NOMO-1 (cell line): ENCODE results near the gene CUL7.

Experiments used
- DNase-seq, 2 experiments: peaks; one replicate each; lab custom pipeline; 2025; ENCODE audit not compliant: unreplicated experiment in 2 of 2; lab: John Stamatoyannopoulos, UW

CUL7 gene

DNA sequence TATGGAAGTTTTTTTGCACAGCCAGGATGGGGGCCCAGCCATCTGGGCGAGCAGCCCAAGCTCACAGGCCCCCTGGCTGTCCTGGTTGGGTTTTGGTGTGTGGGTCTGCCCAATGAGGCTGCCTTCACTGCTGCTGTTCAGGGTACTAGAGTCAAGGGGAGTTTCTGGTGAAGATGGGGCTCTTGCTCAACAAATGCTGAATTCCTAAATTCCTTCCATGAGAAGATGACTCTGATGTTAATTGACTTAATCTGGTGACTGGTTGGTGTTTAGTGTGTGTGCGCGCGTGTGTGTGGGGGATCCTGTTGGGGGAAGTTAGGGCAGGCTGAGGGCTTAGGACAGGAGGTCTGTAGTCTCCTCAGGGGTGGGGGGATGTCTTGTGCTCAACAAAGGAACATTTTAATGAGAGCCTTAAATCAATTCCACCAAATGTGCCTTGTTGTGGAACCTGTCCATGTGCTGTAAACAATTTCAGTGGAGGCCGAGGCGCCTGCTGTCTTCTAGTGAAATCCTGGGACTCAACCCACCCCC, 24.4 kb upstream of the CUL7 start:
- no peak for DNase-seq

DNA sequence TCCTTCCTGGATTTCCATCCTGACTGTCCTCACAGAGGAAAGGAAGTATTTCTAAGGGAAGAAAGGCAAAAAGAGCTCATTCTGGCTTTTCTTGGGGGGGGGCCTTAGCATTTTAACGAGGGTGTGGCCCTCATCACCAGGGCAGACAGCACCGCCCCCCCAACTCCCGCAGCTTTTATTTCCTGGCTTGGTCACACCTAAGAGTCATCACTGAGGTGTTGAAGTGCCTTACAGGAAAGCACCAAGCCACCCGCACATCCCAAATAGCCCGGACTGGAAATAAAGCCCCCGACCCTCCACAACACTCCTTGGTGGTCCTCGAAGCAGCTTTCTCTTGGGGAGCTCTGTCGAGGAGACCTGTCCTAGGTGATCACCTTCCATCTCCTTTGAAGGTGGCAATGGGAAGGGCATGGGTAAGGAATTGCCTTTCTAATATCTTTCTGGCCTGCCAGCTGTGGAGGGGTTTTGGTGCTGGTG, 23.7 kb upstream of the CUL7 start:
- DNase-seq = no peak

DNA sequence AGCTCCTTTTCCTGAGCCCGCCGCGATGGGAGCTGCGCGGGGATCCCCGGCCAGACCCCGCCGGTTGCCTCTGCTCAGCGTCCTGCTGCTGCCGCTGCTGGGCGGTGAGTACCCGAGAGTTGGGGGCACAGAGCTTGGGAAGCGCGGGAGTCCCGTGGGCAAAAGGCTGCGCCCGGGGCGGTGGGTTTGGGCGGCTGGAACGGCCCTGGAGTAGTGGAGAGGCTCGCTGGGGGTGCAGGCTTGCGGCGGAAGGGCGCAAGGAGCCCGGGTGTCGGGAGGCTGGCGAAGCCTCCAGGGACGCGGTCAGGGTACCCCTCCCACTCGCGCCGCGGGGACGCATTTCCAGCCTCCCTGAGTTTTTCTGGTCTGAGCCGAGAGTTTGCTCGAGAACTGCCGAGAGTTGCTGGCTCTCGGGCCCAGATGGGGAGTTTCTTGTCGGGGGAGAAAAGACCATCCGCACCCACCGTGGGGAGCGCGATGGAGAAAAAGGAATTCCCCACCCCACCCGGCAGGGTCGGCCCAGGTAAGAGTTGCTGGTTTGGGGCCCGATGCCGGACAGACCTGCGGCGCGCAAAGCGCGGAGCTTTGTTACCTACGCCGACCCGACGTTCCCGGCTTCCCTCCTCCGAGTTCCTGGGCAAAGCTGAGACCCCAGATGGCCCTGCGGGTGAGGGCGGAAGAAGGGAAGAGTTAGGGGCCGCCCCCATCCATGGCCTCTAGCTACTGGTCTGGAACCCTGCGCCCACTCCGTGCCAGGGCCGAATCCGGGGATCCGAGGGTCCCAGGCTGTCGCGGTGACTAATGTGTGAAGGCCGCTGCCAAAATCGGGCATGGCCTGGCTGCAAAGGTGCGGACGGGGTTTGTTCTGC, 23.0 kb upstream of the CUL7 start:
- no peak for DNase-seq

DNA sequence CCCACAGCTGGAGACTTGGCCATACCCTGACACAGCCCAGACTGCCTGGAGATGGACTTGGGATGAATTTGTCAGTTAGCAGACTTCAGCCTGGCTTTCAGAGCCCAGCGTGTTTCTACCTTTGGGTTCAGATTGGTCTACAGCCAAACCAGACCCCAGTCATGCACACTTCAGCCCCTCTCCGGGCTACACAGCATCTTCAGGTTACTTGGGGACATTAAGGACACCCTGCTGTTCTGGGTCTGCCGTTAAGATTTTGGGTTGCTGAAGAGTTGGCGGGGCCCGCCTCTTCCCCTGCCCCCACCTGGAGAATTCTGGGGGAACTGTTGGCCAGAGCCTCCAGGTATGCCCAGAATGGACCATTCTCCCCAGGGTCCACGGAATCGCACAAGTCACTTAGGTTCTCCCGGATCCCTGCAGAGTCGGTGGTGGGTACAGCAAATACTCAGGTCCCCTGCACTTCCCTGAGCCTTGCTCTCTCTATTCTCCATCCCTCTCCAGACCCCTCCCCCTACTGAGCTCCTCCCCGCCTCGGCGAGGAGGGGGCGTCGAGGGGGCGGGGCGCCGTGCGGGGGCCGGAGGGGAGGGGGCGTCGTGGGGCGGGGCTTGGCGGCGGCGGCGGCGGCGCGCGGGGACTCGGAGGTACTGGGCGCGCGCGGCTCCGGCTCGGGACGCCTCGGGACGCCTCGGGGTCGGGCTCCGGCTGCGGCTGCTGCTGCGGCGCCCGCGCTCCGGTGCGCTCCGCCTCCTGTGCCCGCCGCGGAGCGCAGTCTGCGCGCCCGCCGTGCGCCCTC, 22.2 kb upstream of the CUL7 start, which contains the start of gene PTK7:
Gene PTK7 (plus strand): TSS at position 645 of the 794 bp plus-strand sequence. CDS start 175 bp downstream, outside the sequence.
- peak in 1 of 2 experiments; percentile 21 for DNase-seq

DNA sequence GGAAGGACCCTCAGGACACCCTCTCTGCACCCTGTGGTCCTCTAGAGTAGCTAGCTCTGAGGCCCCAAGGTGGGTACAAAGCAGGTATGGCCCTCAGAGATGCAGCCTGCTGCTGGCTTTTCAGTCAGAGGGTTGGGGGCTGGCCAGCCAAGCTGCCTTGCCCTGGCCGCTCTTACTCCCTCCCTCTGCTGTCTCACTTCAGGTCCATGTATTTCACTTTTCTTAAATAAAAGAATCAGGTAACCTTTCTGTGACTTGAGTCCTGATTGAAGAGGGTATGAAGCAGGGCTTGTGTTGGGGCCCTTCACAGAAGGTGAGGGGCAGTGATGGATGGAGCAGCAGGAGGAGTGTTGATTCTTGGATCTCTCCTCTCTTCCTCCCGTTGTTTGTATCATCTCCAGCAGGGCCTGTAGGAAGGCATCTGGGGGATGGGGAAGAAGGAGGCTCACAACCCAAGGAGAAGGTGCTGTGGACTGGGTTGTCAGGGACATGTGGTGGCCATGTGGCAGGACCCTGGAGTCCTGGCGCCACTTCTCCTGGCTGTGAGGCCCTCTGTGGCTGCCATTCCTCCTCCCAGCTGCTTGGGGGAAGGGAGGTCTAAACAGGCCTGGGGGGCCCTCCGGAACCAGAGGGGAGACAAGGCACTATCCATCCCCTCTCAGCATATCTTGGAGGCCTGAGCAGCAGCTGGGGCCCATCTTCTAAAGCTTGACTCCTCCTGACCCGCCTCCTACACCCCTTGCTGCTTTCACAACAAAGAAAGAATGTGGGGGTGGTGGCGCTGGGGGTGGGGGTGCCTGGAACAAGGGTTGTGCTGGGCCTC, 21.4 kb upstream of the CUL7 start:
- DNase-seq = no peak

DNA sequence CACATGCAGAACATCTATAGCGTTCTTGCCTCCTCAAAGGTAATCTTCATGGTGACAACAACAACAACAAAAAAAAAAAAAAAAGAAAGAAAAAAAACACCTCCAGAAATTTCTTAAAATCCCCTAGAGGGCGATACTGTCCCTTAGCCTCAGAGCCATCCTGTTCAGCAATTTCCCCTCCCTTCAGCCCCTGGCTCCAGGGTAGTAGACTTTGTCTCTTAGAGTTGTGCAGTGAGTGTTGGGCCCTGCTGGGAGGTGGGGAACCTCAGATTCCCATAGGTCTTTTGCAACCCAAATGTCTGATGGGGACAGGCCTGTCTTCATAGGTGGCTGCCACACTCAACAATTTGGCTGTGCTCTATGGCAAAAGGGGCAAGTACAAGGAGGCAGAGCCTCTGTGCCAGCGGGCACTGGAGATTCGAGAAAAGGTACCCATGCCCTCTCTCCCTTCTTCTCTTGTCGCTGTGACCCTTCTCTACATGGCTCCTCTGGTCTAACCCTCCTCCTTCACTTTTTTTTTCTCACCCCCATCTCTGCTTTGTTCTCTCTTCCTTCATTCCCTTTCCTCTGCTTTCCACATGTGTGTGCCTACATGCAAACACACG, 16.5 kb upstream of the CUL7 start:
- peak in 1 of 2 experiments; percentile 20 for DNase-seq

DNA sequence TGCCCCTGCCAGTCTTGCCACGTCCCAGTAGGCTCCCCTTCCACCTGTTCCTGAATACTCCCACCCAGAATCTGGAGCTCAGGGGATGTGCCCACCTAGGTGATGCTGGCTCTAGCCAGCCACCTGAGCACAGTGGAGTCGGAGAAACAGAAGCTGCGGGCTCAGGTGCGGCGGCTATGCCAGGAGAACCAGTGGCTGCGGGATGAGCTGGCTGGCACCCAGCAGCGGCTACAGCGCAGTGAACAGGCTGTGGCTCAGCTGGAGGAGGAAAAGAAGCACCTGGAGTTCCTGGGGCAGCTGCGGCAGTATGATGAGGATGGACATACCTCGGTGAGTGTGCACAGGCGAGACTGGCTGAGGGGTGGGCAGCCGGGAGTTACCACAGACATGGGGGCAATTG, 9.2 kb upstream of the CUL7 start:
- DNase-seq = no peak

DNA sequence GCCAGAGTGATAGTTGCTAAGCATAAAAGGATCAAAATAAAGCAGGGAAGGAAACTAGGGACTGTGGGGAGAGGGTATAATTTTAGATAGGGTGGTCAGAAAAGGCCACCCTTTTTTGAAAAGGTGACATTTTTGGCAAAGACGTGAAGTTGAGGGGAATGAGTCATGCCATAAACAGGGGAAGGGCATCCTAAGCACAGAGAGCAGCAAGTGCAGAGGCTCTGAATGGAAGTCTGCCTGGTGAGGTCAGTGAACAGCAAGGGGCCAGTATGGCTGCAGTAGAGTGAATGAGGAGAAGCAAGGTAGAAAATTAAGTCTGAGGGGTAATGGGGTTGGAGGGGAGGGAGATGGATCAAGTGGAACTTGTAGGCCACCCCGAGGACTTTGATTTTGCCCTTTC, 8.2 kb upstream of the CUL7 start:
- no peak for DNase-seq

DNA sequence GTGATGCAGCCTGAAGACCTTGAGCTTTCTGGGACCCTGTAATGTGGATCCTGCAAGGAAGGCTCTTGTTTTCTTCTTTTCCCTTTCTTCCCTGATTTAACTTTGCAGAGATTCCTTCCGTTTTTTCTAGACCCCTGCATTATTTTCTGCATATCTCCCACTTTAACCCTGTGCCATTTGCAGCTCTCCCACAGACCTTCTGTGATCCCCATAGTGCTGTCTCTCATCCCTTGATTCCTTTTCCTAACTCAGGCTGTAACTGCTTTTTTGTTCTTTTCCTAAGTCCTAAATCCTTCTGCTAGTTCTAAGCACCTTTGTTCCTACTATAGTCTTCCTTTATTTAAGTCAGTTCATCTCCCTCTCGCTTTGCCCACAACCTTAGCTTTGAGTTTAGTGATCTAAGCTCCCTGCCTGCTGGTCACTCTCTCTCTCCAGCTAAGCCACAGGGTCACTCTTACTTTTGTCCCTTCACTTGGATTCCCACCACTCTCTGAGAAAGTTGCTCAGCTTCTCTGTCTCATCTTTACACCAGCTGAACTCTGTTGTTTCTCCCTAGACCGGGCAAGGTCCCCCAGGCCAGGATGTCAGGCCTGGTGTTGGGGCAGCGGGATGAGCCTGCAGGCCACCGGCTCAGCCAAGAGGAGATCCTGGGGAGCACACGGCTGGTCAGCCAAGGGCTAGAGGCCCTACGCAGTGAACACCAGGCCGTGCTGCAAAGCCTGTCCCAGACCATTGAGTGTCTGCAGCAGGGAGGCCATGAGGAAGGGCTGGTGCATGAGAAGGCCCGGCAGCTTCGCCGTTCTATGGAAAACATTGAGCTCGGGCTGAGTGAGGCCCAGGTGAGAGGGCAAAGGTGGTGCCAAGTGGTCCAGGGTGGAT, 7.3 kb upstream of the CUL7 start:
- no peak for DNase-seq

DNA sequence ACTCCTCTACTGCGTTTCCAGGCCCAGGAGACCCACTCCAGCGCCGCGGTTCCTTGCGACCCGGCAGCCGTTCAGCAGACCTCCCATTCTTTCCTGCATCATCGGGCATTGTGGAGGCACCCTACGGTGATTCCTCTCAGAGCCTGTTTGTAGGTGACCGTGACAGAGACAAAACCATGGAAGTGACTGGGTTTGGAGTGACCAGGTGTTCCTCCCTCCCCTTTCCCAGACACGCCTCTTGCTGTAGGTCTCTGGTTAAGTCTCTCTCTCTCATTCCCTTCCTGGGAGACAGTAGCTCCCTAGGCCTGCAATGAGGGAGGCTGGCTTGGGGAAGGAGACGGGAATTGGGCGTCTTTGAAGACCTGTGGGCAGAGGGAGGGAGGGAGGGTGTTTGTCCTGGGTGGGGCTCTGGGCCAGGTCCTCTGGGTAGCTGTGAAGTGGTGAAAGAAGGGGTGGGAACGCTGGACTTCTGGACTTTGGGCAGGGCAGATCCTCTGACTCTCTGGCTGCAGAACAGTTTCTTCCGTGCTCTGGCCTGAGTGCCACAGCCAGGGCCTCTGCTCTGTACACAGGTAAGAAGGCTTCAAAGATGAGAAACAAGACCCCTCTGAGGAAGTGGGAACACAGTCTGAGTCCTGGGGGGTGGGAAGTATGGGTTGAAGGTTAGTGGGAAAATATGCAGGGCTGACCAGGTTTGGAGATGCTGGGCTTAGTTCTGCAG, 6.5 kb upstream of the CUL7 start:
- DNase-seq = no peak

DNA sequence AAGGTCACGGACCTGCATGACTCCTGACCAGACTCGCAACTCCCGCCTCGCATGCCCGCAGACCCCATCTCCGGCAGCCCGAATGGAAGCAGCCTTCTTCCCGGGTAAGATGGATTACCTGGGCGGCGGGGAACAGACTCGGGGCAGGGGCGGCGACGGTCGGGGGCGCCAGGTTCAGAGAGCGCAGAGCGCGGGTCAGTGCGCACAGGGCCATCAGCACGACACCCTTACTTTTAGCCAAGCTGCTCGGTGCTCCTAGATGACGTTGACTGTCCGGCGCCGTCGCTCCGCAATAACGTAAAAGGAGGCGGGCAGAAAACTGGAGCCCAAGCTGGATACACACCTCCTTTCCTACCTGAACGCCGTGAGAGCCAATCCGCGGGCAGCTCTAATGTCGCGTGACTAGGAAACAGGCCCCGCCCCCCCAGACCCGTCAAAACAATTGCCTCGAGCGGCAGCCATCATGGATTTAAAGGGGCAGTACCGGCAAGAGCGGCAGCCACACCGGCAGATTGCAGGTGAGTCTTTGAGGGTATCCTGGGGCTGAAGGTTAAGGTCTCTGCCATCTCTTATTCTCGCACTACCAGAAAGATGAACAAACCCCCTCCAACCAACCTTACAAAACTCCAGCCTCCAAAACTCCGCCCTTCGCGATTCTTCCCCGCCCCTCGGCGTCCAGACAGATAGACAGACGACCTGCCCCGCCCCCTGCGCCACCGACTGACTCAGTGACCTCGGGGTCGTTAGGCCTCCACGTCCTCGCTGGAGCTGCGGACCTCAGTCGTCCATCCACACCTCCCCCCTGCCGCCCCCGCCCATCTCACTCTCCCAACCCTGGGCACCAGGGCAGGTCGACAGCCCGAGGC, 5.8 kb upstream of the CUL7 start, which contains the start of the genes KLC4 and MRPL2:
Gene KLC4 (plus strand): TSS at position 464 of the 866 bp plus-strand sequence. CDS start 1,705 bp downstream, outside the sequence.
Gene MRPL2 (minus strand): TSS at position 267 of the 866 bp plus-strand sequence. CDS start 53 bp downstream, at position 214.
- peak; percentile 98 to 99 for DNase-seq

DNA sequence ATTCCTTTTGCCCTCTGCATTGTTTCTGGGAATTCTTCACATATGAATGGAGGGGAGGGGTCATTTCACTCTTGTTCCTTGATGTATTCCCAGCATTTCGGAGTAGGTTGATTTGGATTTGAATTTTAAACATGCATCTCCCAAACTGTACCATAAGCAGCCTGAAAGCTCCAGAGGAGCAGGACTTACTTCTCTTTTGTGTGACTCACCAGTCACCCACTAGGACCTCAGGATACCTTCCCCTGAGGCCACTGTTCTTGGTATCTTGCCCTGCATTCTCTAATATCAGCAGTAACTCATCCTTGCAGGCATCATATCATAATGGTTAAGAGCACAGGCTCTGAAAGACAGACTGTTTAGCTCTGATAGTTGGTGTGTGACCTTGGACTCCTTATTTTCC, 4.9 kb upstream of the CUL7 start:
- peak in 1 of 2 experiments; percentile 14 for DNase-seq

DNA sequence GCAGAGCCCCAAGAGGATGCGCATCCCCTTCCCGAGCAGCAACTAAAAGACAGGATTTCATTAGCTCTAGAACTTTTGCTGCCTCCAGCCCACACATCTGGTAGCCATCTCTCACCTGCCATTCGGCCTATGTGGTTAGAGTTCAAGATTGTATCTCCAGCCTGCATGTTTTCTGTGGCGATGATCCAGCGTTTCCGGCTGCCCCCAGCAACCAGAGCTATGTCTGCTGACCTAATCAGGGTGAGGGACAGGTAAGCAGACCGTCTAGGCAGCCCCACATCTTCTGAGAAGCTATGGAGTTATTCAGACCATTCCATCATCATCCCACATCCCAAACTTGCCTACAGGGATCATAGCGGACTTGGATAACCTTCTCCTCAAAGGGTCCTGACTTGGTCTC, 2.3 kb upstream of the CUL7 start:
- no peak for DNase-seq

DNA sequence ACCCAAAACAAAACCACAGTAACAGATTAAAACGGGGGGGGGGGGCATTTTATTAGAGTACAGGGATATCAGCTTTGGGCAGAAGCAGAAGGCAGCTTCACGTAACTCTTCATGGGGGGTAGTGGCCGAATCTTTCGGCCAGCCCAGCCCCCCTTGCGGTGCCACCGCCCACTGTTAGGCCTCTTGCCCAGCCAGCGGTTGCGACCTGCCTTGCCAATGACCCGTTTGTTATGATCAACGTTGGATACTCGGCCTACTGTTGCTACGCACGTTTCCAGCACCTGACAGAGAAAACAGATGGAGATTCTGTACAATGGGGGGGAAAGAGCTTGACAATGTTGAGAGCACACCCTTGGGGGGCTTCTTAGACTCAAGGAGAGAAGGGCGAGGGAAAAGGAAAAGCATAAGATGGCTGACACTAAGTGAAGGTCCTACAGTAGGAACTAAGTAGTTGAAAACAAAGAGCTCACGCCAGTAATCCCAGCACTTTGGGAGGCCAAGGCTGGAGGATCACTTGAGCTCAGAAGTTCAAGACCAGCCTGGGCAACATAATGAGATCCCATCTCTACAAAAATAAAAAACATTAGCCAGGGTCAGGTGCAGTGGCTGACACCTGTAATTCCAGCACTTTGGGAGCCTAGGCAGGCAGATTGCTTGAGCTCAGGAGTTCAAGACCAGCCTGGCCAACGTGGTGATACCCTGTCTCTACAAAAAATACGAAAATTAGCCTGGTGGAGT, 724 bp upstream of the CUL7 start:
- no peak for DNase-seq

DNA sequence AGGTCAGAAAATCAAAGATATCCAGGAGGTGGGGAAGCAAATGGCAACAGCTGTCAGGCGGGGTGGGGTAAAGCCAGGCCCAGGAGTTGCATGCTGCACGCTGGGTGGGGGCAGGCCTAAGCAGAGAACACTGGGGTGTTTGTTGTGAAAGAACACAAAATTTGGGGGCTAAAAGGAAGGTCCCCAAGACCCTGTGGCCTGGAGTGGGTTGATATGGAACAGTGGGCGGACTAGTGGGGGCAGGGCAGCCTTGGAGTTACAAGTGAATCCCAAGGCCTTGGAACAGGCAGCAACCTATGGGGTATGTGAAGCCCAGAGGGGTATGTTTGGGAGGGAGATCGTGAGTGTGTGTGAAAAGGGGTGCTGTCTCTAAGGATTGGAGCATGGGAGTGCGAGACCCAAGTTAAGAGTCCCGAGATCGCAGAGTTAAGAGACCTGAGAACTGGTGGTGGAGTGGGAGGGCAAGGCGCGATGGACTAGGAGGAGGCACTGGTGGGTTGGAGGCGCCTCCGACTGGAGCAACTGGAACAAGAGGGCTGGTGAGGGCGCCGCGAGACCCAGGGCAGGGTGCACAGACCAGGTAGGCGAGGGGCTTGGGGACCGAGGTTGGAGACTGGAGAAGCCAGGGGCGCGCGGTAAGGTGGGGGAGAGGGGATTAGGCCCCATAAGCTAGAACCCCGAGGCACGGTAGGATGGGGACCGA, 658 bp downstream of the CUL7 start:
- DNase-seq = peak in 1 of 2 experiments; percentile 9

DNA sequence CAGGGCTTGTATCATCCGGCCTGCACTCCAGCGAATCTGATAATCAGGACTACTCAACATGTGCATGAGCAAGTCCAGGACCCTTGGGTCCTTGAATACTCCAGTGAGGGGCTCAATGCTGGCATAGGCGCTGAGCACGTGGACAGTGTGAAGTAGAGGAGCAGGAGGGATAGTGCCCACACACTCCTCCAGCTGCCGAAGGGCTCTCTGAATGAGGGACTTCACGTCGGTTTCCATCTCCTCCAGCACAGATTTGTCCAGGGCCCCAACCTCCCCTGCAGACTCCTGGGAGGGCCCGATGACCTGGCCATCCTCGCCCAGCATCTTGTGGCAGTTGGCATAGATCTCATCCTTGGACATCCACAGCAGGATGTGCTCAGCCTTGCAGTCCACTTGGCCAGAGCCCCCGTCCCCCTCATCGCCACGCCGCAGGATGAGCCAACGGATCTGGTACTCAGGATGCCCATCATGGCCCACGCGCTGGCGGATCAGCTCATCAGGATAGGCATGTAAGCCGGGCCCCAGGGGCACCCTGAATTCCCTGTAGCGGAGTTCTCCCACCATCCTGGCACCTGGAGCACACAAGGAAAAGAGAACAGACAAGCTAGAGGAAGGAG, 1.3 kb downstream of the CUL7 start:
- no peak for DNase-seq
